HG02852 (cell line): Measurements from ENCODE around the gene ZNF286A.
"Not testable (repeated sequence)": the region's sequence is repeated elsewhere in the genome, so short reads cannot be mapped to it uniquely, and the experiment has no call there.

Source experiments
- ATAC-seq: cut with Tn5 transposase; IDR thresholded peaks from one replicate; pipeline ENCODE4 v1.9.1; 2021; ENCODE audit warnings: mild to moderate bottlenecking, moderate library complexity; ENCODE audit not compliant: unreplicated experiment

Gene ZNF286A

DNA sequence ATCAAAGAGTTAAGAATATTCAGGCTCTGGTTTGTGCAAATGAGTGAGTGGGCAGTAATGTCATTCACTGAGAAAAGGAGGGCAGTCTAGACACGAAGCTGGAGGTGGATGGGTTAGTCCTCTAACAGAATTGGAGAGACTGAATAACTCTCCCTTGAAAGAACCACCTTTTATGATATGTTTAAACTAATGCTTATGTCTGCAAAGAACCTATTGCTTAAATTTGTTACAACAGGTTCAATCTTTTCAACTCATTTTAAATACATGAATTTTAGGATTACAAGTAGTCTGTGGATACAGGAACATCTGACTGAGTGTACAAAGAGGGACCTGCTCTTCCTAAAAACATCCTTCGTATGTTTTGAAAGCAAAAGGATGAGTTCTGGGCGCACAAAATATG is 585 bp upstream of the ZNF286A start:
- not testable (repeated sequence) for ATAC-seq

DNA sequence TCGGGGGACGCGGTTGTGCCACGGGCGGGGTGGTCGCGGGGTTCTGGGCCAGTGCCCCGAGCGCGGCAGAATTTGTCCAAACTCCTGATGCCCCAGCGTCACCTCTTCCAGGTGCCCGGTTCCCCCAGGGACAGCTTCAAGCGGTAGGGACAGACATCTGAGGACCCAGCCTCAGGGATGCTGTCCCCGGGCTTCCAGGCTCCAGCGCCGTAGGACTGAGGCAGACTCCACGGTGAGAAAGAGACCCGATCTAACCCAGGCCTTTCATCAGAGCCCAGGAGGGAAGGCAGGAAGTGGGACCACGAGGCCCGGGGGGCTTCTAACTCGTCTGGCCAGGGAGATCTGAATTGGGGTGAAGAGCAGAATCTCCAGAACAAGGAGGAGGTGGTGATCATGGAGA is 385 bp downstream of the ZNF286A start:
- ATAC-seq, result not testable (repeated sequence)

DNA sequence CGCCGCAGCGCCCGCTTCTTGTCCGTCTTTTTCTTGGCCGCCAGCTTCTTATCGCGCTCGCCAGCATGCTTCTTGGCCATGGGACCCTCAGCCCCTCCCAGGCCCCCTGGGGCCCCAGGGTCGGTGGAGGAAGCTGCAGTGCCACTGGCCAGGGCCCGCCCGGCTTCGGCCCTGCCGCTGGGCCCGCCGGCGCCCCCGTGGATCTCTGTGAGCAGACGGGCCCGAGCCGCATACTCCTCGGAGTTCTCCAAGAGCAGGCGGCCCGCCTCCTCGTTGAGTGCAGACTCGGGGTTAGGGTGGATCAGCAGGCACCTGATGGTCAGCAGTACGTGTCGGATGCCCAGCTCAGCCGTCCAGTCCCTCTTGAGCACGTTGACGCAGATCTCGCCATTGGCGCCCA is 4.7 kb downstream of the ZNF286A start:
- not testable (repeated sequence) for ATAC-seq

DNA sequence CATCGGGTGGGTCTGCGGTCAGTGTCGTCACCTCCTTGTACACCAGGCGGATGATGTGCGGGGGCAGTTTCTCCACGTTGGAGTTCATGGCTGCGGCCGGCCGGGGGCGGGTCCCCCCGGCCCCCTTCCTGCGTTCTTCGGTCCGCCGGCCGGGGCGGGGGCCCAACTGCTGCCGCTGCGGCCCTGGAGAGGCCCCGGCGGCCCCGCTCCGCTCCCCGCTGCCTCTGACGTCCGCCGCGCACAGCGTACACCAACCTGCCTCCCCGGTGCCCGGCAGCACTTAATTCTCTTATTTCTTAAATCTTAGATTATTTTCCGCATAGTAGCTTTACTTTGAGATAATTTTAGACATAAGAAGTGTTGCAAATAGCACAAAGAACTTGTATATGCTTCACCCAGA is 5.3 kb downstream of the ZNF286A start:
- ATAC-seq, result not testable (repeated sequence)

DNA sequence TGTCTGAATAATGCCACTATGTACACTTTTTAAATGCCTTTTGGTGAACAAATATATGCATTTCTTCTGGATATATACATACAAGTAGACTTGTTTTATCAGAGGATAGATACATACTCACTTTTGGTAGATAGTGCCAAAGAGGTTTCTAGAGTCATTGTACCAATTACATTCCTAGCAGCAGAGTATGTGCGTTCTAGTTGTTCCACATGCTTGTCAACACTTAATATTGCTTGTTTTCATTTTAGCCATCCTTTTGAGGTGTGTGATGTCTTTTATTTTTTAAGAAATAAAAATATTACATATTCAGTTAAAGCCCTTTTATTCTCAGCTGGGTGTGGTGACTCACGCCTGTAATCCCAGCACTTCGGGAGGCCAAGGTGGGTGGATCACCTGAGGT is 9.3 kb downstream of the ZNF286A start:
- not testable (repeated sequence) for ATAC-seq

DNA sequence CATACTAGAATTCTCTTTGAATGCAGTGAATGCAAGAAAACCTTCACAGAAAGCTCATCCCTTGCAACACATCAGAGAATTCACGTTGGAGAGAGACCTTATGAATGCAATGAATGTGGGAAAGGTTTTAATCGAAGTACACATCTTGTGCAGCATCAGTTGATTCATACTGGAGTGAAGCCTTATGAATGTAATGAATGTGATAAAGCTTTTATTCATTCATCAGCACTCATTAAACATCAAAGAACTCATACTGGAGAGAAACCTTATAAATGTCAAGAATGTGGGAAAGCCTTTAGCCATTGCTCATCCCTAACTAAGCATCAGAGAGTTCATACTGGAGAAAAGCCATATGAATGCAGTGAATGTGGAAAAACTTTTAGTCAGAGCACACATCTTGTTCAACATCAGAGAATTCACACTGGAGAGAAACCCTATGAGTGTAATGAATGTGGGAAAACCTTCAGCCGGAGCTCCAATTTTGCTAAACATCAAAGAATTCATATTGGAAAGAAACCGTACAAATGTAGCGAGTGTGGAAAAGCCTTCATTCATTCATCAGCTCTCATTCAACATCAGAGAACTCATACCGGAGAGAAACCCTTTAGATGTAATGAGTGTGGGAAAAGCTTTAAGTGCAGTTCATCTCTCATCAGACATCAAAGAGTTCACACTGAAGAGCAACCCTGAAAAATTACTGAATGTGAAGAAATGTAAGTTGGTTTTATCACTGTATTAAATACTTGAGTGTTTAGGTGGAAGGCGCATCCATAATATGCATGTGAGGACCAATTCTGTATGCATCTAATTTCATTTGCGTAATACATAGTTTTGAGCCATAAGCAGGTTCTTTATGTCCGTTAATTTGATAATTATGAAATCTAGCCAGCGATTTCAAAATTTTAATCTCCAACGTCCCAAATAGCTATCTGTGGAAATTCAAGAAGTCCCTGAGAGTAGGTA is 17.3 kb downstream of the ZNF286A start:
- not testable (repeated sequence) for ATAC-seq

DNA sequence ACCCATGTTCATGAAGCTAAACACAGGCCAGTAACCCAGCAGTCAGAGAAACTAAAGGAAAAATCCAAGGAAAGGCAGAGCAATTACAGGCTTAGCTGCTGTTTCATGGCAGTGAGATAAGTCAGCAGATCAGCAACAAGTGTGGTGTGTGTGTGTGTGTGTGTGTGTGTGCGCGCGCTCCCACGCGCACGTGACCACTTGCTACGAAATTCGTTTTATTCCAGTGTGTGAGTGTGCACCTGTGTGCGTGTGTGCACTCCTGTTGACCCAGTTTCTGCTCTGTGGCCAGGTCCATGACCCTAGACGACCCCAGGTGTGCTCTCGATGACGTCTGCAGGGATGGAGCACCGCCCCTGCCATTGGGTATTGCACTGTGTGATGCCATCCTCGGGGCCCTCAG is 31.0 kb downstream of the ZNF286A start:
- ATAC-seq, result not testable (repeated sequence)

DNA sequence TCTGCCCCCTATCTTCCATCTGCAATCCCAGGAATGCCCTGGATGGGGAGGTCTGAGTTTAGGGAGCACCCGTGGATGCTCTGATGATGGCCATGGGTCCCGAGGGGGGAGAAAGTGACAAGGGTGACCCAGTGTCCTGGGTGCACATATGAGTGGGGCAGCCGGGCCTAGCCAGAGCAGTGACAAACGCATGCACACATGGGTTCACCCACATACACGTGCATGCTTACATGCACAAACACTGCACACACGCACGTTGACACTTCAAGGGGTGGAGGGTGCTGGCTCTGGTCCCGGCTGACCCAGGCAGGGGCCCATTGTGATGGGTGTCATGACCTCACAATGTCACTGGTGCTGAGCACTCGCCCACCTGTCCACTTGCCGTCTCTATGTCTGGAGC is 32.3 kb downstream of the ZNF286A start, which contains the start of gene TBC1D26:
TSS of gene TBC1D26 (plus strand) at position 384 of the 400 bp plus-strand sequence. CDS start 3,066 bp downstream, outside the sequence.
- not testable (repeated sequence) for ATAC-seq

DNA sequence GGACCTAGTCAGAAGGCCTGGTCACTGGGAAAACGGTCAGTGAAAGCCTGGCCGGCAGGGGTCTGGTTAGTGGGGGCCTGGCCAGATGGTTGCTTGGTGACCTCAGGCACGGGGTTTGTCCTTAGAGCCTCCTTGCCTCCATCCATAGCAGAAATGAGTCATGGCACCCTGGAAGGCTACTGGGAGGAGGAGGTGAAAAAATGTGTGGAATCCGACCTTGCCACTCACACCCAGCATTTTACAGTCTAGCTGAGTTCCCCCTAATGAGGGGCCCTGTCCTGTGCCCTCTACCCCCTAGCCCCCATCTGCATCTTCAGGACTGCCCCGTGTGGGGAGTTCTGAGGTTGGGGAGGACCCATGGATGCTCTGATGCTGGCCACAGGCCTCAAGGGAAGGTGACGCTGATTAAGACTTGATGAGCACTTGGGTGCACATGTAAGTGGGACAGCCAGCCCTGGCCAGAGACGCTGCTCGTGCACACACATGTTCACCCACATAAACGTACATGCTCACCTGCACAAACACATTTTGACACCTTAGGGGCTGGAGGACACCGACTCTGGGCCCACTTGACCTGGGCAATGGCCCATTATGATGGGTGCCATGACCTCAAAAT is 33.7 kb downstream of the ZNF286A start:
- ATAC-seq, result not testable (repeated sequence)

DNA sequence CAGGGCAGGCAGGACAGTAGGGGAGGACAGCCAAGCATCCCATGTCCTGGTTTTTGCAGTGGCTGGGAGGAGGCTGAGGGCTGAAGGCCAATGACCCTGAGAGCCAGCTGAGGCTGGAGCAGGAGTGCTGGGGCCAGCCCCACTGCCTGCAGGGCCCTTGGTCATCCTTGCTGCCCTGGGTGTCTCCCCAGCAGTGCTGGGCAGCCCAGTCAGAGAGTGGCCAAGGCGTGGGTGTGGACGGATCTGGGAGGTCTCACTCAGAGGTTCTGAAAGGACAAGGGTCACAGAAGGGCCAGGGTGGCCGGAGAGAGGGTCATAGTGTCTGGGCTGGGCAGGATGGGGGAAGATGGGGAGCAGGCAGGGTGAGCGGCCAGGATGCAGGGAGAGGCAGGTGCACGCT is 37.0 kb downstream of the ZNF286A start:
- not testable (repeated sequence) for ATAC-seq

DNA sequence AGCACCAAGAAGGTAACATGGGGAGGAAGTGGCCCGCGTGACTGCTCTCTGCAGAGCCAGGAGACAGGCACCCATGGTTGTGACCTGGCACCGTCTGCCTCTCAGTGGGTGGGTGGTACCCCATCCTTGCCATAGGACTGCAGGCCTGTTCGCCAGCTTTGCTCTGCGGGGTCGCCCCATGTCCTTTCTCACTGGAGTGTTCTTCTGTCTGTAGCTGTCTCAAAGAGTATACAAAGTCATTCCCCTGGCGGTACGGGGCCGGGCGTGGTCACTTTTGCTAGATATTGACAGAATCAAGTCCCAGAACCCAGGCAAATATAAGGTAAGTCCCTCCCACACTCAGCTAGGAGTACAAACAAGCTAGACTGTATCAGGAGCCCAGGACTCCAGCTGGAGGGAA is 38.5 kb downstream of the ZNF286A start:
- ATAC-seq, result no peak

DNA sequence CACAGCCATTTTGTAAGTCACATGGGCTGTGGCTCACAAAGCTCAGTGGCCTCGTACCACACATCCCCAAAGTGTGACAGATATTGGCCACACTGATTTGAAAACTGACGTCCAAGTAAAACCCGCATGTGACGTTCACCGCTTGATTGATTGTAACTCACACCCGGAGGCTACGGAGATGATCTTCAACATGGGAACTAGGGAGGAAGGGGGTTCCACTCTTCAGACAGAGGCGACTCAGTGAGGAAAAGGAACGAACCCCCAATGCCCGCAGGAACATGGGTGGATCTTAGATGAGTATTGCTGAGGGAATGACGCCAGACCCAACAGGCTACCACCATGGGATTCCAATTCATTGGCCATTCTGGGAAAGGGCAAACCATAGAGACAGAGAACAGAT is 39.7 kb downstream of the ZNF286A start:
- ATAC-seq, result not testable (repeated sequence)

DNA sequence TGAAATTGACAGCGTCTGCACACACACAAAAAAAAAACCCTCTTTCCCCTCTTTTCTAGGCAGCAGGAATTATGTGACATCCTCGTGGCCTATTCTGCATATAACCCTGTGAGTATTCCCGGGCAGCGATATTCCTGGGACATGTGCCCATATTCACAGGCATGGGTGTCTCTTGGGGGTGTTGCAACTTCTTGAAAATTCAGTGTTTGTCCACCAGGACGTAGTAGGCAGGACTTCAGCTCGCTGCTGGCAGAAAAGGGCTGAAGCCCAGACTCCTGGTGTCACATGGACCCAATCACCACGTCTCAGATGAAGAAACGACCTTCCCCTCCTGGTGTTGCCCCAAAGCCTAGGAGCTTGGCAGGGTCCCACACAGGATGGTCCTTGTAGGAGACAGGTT is 40.5 kb downstream of the ZNF286A start:
- ATAC-seq, result not testable (repeated sequence)

DNA sequence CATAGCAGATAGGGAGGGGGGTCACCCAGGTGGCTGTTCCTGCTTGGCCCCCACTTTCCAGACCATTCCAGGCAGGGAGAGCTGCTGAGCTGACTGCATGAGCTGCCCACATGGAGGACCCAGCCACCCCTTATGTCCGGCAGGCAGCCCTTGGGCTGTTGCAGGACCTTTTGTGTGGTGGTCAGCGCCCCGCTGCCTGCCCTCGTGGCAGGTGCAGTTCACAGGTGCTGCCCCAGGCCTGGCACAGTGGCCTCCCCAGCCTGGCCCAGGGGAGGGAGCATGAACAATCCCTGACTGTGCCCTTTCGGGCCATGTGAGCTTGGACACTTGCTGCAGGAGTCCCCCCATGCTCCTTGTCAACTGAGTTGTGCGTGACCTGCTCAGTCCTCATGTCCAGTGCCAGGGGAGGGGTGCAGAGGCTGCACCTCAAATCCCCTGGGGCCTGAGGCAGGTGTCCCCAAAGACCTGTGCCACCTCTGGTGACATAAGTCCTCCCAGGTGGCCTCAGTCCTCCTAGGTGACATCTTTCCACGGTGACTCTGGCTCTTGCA is 41.1 kb downstream of the ZNF286A start:
- ATAC-seq, result no peak

DNA sequence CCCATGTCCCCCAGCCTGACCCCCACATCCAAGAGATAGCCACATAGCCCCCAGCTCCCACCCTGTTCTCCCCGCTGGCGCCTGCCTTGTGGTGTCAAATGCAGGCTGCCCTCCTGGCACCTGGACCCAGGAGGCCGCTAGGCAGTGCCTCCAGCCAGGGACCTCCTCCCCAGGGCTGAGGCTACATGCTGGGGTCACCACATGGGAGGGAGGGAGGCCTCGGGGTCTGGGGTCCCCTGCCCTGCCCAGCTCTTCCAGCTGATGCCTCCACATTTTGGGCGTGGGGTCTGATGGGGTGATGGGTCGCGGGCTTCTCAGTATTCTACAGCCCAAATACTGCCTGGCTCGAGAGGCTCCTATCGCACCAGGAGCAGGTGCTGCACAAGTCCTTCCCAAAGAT is 42.1 kb downstream of the ZNF286A start:
- ATAC-seq, result no peak

DNA sequence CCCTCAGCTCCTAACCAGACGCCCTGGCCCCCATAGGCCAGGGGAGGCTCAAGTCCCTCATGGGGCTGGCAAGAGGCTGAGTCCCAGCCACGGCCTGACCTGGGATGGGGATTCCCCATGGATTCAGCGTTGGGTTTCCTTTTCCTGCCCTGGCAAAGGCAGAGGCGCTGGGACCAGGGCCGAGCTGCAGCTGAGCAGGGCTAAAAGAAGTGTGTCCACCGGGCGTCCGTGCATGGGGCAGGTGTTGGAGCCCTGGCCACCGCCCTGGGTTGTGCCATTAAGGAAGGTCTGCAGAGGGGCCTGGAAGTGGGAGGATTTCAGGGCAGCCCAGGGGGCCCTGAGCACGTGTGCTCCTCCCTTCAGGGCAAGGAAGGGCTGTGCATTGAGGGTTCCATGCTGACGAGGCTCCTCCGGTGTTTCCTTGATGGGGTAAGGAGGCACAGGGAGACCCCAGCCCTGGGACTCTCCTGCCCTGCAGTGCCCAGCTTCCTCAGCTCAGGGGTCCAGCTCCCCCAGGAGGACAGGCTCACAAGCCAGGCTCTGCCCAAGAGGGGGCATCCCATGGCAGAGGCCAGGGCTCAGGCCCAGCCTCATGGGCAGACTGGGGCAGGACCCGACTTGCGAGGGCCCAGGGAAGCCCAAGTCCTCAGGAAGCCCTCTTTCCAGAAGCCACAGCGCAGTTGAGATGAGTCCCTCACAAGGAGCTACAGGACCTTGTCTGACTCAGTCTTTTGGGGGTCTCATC is 42.7 kb downstream of the ZNF286A start:
- ATAC-seq, result no peak

DNA sequence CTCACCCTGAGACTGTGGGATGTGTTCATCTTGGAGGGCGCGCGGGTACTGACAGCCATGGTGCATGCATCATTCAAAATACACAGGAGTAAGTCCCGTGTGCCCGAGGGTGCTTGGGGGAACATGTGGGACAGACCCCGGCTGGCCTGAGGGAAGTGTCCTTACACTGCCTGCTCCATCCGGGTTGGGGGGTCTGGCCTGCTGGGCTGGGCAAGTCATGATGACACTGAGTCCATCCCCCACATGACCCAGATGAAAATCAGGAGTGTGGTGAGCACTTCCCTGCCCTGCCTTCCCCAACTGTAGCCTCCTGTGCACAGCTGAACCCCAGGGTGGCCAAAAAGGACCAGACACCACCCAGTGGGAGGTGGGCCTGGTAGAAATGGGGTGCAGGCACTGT is 43.4 kb downstream of the ZNF286A start:
- no peak for ATAC-seq

DNA sequence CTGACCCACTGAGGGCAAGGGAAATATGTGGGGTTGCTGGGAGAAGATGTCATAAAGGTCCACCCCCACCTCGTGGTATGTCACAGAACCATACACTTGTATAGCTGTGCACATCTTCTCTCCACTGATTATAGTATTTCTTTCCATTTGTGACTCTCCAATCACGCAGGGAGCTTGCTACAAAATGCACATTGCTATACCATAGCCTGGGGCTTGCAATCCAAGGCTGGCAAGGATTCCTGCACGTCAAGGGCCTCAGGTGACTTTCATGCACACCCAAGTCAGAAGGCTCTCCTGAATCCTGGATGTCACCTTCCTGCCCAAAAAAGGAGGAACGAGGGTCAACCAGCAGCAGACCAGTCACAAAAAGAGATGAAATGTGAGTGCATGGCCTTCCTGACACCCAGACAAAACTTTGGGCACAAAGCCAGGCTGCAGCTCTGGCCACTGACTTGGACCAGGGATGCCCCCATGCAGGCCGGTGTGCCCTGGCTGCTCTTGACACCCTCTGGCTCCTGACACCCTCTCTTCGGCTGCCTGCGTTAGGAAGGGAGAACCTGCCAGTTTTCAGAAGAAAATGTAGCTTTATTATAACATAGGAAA is 44.6 kb downstream of the ZNF286A start:
- ATAC-seq, result no peak

DNA sequence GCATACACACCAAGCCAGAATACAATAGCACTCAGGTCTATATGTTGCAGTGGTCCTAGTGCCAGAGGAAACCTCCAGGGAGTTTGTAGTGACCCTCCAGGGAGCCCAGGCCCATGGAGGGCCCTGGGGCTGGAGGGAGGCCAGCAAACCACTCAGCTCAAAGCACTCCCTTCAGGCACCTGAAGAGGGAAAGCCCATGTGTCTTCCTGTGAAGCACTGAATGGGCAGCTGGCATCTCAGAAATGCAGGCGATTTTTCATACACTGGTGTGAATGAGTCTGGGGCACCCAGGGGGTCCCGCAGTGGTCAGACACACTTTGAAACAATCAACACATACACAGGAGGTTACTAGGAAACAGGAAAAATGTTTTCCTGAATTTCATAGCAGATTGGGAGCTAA is 45.3 kb downstream of the ZNF286A start:
- no peak for ATAC-seq

DNA sequence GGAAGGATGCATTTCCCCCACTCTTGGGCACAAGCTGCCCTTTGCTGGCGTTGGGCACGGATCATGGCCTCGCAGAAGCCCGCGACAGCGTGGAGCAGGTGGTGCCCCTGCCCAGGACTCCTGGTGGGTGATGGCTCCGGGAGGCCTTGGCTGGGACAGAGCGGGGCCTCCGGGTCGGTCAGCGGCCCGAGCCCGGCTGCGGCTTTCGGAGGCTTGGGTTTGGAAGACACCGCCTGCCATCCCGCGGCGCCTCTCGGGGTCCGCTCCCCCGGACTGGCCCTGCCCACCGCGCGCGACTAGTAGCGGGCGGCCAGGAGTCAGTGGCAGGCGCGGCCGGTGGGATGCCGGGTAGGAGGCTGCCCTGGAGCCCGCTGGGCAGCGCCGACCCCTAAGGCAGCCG is 49.9 kb downstream of the ZNF286A start:
- not testable (repeated sequence) for ATAC-seq
